Peyer's patch (tissue), 4 donors: ENCODE data around the gene WDR18.

ENCODE experiments used
- CTCF ChIP-seq, 6 experiments: fragments of 450-650 bp in 4 of 6; fragments of 200-600 bp in 2 of 6; sonication (generic) in 1 of 6; IDR thresholded peaks; one replicate each; pipeline ENCODE4 v1.5.1; 2017 to 2019; ENCODE audit warnings: antibody characterized with exemption in 6 of 6, mild to moderate bottlenecking in 3 of 6, moderate library complexity in 1 of 6
- POLR2A ChIP-seq, 2 donors: fragments of 450-650 bp; IDR thresholded peaks; one replicate each; pipeline ENCODE4 v1.5.1; 2017; ENCODE audit warnings: antibody characterized with exemption in 2 of 2, mild to moderate bottlenecking in 2 of 2, moderate library complexity in 2 of 2

GRCh38 chr19:1018932-1019615, 34.9 kb downstream of the WDR18 start:
- TF ChIP-seq CTCF (IDR thresholded peaks at IDR 0.05) = no peak
- no peak for TF ChIP-seq POLR2A (IDR thresholded peaks at IDR 0.05)
